C1 segment of cervical spinal cord (tissue), 14 donors: ENCODE results near the gene OBSCN.
"Not testable (repeated sequence)": the region's sequence is repeated elsewhere in the genome, so short reads cannot be mapped to it uniquely, and the experiment has no call there.

ENCODE experiments used
- DNase-seq, 14 donors: peaks; one replicate each; lab custom pipeline; 2025; lab: John Stamatoyannopoulos, UW

The OBSCN gene

DNA sequence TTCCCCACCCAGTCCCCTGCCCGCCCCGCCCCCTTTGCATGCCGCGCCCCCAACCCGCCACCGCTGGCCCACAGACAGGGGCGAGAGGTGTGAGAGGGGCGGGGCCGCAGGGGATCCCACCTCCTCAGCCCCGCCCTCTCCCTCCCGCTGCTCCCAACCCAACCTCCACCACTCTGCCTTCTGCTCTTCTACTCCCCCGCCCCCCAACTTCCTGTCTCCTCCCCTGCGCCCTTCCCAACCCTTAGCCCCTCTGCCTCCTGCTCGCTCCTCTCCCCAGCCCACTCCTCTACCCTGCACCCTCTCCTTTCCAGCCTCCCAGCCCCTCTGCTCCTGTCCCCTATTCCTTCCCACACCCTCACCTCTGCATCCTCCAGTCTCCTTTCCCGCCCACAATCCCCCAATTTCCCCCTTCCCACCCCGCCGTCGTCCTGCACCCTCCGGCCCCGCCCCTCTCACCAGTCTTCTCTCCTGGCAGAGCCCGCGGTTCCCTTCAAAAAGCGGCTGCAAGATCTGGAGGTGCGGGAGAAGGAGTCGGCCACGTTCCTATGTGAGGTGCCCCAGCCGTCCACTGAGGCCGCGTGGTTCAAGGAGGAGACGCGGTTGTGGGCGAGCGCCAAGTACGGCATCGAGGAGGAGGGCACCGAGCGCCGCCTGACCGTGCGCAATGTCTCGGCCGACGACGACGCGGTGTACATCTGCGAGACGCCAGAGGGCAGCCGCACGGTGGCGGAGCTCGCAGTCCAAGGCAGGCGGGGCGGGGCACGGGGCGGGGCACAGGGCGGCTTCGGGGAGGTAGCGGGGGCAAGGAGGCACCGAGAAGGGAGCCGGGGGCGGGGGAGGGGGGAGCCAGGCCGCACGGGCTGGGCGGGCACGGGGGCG lies 5.4 kb downstream of the OBSCN start:
- peak in 8 of 14 donors; percentile 4 to 74 (median 19) for DNase-seq

DNA sequence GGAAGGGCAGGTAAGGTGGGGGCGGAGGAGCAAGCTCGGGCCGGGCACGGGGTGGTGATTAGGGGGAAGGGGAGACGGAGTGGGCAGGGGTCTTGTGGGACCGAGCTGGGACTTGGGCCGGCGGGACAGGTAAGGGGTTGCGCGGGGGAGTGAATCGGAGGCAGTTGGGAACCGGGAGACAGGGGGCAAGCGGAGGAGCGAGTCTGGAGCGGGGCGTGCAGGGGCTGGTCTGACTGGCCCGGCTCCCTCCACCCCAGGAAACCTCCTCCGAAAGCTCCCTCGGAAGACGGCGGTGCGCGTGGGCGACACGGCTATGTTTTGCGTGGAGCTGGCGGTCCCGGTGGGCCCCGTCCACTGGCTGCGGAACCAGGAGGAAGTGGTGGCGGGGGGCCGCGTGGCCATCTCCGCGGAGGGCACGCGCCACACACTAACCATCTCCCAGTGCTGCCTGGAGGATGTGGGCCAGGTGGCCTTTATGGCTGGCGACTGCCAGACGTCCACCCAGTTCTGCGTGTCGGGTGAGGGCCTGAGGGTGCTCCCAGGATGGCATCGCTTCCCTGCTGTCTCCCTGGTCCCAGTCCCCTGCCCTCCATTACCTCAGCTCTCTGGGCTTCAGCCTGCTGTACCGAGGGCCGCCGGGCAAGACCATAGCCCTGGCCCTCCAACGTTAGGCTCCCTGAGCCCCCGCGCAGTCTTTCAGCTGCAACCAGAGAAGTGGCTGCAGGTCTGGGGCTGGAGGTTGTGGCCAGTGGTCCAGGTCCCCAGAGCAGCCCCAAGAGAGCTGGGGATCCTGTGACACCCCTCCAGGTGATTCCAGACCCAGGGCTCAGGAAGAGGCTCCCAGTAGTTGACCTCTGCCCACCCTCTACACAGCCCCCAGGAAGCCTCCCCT lies 6.3 kb downstream of the OBSCN start:
- no peak for DNase-seq

DNA sequence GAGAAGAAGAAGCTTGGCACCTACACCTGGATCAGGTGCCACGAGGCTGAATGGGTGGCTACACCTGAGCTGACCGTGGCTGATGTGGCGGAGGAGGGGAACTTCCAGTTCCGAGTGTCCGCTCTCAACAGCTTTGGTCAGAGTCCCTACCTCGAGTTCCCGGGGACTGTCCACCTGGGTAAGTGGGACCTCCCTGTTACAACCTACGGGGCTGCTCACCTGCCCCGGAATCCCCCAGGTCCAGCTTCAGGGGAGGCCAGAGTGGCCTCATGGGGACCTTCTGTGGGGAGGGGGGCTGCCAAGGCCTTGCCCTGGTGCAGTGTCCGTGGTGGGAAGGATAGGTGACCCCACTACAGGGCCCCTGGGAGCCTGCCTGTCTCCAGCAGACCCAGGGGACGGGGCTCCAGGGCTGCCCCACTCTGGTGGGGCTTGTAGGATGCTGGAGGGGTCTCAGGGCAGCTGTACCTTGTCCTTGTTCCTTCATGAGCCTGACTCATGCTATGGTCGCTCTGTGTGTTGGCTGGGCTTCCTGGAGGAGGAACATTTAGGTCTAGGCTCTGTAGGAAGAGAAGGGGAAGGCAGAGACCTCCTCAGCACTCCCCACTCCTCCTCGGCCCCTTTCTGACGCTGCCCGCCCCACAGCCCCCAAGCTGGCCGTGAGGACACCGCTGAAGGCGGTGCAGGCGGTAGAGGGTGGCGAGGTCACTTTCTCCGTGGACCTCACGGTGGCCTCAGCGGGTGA lies 7.2 kb downstream of the OBSCN start:
- no peak for DNase-seq

DNA sequence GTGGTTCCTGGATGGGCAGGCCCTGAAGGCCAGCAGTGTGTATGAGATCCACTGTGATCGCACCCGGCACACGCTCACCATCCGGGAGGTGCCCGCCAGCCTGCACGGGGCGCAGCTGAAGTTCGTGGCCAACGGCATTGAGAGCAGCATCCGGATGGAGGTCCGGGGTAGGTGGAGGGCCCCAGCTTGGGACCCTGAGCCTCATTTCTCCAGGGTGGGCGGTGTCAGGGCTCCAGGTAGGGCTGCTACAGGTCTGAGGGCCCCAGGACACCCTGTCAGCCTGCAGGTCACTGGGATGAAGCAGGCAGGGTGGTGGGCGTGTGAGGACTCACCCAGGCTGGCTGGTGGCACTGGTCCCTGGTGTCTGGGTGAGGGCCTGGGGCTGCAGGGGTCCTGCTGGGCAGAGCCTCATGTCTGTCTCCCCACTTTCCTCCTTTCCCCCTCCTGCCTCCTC lies 7.8 kb downstream of the OBSCN start:
- DNase-seq: no peak

DNA sequence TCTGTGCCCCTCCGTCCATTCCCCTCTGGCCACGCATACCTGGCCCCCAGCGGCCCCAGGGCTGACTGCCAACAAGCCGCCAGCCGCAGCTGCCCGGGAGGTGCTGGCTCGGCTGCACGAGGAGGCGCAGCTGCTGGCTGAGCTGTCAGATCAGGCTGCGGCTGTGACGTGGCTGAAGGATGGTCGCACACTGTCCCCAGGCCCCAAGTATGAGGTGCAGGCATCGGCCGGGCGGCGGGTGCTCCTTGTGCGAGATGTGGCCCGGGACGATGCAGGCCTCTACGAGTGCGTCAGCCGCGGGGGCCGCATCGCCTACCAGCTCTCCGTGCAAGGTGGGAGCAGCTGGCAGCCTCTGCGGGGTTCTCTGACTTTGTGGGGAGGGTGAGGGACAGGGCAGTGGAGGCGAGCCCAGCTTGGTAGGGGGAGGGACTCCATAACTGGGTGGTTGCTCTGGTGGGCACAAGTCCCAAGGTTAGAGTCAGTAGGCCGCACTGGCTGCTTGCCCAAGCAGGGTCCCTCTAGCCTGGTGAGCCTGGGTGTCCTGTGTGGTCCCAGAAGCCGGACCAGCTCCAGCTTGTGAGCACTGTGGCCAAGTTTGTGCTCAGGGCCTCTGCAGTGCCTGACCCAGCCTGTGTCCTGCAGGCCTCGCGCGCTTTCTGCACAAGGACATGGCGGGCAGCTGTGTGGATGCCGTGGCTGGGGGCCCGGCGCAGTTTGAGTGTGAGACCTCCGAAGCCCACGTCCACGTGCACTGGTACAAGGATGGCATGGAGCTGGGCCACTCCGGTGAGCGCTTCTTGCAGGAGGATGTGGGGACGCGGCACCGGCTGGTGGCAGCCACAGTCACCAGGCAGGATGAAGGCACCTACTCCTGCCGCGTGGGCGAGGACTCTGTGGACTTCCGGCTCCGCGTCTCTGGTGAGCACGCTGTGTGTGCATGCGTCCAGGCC lies 8.8 kb downstream of the OBSCN start:
- no peak for DNase-seq

DNA sequence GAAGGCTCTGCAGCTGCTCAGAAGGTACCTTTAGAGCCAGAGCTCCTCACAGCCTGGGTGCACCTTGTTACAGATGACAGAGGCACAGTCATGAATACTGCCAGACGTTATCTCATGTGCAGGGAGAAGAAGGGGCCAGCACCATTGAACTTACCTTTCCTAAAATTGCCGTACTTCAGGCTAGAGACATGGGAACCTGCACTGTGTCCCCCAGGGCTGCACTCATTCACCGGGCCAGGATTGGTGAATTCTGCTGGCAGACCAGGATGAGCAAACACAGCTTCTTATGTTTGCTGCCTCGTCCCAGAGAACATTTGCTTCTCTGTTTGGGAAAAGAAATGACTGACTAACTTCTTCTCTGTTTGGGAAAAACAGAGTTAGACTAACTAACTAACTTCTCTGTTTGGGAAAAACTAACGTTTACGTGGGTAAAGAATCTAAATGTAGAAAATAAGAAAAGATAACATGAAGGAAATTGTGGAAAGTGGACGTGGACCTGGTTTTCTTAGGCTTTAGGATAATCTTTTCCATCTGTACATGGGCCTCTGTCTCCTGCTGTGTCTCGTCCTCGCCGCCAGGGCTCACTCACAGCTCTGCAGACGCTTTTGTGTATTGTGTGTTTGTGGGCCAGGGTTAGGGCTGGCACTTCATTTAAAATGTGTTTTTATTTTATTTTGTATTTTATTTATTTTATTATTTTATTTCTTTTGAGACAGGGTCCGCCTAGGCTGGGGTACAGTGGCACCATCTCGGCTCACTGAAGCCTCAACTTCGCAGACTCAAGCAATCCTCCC lies 9.9 kb downstream of the OBSCN start:
- DNase-seq: no peak

DNA sequence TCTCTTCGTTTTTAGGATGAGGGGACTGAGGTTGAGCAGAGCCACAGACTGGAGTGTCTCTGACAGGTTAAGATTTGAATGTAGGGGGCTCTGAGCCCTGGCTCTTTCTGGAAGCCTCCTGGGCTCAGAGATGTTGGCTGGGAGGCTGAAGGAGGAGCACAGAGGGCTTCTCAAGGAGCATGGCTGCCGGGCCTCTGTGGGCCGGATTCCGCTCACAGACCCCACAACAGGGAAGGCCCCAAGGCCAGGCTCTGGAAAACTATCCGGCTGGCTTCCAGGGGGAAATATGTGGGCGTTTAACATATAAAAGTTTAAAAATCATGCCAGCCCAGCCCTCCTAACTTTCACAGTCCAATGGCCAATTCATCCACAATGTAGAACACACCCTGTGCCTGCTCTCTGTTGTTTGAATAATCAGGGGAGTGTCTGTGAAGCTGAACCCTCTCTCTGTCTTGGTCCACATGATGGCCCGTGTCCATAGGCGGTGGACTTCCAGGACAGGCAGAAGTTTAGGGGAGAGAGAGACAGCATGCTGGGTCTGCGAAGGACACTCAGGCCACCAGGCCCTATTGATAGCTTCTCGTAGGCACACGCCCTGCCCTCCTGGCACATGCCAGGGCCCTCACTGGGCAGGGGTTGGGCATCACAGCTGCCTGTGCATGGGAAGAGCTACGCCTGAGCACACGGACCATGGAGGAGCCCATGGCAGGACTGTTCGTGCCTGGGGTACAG lies 10.8 kb downstream of the OBSCN start:
- DNase-seq: no peak

DNA sequence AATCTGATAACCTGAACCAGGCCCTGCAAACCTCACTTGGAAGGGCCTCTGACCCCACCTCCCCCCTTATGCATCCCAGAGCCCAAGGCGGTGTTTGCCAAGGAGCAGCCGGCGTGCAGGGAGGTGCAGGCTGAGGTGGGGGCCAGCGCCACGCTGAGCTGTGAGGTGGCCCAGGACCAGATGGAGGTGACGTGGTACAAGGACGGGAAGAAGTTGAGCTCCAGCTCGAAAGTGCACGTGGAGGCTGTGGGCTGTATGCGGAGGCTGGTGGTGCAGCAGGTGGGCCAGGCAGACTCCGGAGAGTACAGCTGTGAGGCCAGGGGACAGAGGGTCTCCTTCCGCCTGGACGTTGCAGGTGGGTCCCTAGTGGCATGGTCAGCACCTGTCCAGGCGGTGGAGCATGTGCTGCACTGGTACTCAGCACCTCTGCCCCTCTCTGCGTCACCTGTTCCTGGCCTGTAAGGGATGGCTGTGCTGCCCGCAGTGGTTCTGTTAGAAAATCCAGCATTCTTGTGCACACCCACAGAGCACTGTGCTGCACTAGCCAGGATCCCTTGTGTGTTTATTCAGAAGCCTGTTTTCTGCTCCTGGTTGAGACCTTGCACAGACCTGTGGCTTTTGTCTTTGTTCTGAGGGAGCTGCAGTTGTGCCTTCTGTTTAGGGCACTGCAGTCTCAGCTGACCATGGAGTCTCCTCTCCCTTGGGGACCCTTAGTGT lies 11.6 kb downstream of the OBSCN start:
- no peak for DNase-seq

DNA sequence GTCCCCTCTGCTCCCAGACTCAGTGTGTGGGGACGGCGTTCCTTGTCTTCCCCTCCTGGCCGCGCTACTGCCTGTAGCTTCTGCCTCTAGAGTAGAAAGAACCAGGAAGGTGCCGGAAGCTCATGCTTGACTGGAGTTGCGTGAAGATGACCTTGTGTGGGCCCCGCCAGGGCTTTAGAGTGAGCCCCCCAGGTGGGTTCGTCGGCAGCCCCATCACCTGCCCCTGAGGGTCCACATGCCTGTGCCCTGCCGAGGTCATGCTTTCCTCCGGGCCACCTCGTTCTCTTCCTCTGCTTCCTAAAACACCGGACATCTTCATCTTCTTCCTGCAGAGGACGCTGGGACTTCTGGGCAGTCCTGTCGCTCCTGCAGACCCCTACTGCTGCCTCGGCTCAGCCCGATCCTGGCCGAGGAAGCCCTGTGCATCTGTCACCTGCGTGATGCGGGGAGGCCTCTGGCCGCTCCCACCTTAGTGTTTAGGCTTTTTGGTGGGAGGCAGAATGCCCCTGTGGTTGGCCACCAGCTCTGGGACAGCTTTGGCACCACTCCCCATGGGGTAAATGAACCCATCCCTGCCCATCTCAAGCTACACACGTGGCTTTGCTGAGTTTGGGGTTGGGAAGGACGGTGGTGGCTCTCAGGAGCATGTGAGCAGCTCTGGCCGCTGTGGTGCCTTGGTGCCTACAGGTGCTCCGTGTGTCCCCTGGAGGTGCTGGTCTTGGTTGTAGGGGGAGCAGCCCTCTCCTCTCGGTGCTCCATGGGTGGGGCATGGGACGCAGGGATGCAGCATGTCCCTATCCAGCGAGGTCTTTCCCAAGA lies 12.3 kb downstream of the OBSCN start:
- no peak for DNase-seq

DNA sequence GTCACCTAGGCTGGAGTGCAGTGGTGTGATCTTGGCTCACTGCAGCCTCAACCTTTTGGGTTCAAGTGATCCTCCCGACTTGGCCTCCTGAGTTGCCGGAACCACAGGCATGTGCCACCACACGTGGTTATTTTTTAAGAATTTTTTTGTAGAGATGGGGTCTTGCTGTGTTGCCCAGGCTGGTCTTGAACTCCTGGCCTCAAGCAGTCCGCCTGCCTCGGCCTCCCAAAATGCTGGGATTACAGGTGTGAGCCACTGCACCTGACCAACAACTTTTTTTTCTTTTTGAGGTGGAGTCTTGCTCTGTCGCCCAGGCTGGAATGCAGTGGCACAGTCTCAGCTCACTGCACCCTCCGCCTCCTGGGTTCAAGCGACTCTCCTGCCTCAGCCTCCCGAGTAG lies 13.3 kb downstream of the OBSCN start:
- not testable (repeated sequence) for DNase-seq

DNA sequence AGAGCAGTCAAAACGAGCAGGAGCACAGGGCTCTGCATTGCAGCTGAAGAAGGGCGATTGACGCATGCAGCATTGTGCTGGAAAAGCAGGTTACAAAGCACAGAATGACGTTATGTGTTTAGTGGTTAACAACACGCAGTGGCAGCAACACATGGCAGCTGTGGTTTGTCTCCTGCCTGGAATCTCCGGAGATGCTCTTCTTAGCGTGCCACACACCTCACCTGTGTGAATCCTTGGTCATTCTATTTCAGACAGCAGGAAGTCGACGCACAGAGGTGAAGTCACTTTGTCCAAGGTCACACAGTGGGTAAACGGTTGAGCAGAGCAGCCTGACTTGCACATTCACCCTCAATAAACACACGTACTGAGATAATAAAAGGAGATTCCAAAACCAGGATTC lies 14.7 kb downstream of the OBSCN start:
- no peak for DNase-seq

DNA sequence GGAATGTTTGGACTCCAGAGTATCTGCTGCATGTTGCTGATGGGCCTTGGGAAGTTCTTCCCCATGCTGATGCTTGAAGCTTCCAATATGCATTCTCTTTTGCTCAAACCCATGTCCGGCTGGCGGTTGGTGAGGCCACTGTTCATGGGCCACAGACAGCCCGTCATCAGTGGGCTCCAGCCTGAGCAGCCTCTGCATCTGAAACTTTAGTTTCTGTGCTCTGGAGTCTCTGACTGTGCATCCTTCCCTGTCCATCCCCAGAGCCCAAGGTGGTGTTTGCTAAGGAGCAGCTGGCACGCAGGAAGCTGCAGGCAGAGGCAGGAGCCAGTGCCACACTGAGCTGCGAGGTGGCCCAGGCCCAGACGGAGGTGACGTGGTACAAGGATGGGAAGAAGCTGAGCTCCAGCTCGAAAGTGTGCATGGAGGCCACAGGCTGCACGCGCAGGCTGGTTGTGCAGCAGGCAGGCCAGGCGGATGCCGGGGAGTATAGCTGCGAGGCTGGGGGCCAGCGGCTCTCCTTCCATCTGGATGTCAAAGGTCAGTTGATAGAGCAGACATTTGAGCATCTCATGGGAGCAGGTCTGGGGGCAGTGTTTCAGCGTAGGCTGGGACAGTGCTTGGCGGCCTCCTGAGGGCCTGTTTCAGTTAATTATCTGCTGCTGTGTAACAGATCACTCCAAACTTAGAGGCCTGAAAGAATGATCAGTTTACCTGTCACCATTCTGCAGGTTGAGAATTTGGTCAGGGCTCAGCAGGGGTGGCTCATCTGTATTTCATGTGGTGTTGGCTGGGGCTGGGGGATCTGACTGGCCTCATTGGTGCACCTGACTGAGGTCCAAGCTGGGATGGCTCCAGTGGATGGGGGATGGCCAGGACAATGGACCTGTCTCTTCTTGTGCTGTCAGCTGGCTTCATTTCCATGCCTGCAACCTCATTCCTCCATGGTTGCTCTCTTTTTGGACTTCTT lies 16.6 kb downstream of the OBSCN start:
- DNase-seq: no peak

DNA sequence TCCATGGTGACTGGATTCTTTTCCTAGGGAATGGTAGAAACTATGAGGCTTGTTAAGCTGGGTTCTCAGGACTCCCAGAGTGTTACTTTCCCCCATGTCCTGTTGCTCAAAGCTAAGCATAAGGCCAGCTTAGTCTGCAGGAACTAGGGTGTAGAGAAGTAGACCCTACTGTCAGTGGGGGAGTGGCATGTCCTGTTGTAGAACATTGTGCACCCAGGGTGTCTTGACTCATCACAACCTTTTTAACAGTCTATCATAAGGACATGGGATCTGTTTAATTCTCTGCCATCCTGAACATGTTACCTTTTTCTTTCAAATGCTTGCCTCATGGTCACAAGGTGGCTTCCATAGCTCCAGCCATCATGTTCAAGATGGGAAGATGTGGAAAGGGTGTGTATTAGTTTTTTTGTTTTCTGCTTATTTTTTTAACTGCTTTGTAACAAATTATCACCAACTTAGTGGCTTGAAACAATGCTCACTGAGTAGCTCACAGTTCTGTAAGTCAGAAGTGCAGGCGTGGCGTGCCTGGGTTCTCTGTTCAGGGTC lies 17.4 kb downstream of the OBSCN start:
- DNase-seq: no peak

DNA sequence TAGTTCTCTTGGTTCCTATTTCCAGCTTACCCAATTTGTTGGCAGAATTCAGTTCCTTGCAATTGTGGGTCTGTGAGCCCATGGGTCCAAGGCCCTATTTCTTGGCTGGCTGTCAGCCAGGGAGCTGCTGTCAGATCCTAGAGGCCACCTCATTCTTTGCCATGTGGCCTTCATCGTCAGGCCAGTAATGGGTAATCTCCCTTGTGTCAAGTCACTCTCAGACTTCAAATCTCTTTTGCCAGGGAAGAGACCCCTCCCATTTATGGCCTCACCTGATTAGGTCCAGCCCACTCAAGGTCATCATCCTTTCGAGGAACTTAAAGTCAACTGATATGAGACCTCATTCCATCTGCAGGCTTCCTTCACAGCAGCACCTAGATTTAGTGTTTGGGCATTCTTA lies 17.9 kb downstream of the OBSCN start:
- no peak for DNase-seq

DNA sequence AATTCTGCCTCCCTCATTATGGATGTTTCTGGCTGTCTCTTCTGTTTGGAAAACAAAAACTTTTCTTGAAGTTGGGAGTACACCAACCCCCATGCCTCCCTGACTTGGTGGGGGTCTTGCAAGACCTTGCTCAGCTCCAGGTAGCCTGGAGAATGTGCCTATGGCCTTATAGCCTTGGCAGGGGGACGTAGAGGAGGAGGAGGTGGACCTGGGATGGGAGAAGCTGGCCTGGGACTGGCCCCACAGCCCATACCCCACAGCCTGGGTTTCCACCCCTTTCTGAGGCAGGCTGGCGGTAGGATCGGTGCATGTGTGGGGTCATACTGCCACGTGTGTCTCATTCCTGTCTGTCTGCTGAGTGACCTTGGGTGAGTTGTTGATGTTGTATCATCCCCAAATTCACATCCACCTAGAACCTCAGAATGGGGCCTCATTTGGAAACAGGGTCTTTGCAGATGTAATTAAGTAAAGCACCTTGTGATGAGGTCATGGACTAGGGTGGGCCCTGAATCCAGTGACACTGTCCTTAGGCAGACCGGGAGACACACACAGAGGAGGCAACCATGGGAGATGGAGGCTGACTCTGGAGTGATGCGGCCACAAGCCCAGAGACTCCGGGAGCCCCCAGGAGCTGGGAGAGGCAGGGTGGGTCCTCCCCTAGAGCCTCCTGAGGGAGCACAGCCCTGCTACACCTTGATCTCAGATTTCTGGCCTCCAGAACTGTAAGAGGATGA lies 18.5 kb downstream of the OBSCN start:
- no peak for DNase-seq
